ENCODE results near the gene CHSY1.
A peak's percentile ranks its signal among the peaks of the same experiment; 100 is the strongest.

The CHSY1 gene

GRCh38 chr15:101269479-101270223 lies 17.8 kb upstream of the CHSY1 start:
- DNase-seq = no peak

GRCh38 chr15:101267320-101268104 lies 15.7 kb upstream of the CHSY1 start:
- DNase-seq = no peak

- no peak for DNase-seq
Measured at GRCh38 chr15:101266787-101267186, 14.9 kb upstream of the CHSY1 start.

GRCh38 chr15:101266034-101266433 lies 14.2 kb upstream of the CHSY1 start:
- DNase-seq = no peak

- no peak for DNase-seq
Measured at GRCh38 chr15:101264911-101265641, 13.2 kb upstream of the CHSY1 start.

DNA sequence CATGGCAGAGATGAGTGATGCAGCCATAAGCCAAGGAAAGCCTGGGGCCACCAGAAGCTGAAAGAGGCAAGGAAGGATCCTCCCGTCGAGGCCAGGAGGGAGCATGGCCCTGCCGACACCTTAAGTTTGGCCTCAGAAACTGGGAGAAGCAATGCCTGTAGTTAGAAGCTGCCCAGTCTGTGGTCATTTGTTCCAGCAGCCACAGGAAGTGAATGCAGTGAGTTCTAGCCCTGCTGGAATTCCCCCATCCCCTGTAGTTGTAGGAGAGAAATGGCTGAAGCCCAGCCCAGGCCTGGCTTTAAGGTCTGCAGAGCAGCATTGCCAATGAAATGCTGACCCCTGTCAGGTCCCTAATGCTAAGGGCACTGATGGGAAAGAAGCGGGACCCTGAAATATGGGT lies 12.2 kb upstream of the CHSY1 start:
- no peak for DNase-seq

GRCh38 chr15:101262551-101262950 lies 10.7 kb upstream of the CHSY1 start:
- DNase-seq = no peak

DNA sequence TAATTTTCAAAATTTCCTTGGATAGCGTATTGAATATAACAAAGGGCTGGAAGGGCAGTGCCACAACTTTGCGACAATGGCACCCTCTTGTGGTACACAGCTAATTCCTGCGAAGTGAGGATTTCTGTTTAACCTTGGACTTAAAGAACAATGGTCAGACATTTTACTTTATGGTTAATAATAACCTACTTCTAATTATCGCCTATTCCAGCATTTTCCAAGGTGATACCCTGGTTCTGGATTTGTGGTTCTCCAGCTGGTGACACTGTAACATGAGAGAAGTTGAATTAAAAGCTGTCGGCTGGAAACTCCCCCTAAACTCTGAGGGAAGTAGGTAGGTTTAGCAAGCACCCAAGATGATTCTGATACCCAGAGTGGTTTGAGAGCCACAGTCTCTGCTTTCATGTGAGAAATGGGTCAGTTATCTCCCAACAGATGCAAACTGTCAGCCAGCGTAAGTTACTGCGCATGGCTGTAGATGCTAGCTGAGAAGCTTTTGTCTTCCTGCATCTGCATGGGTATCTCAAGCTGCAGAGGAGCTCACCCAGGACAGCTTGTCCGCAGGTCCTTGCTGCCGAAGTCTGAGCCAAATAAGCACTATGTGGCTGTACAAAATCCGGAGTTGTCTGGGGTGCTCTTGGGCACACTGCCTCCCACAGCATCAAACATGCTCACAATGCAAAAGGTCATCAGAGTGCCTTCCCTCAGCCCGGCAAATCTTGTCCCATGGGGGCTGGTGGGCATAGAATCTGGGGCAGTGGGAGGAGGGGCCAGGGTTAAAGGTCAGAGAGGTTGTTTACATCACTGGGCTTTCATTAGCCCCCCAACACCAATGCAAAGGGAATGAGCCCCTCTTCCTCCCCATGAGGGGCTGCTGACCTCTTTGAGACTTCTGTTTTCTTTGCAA lies 6.6 kb upstream of the CHSY1 start:
- DNase-seq = peak in 4 of 6 experiments; percentile 24 to 72 (median 42)

GRCh38 chr15:101256757-101257156 lies 4.9 kb upstream of the CHSY1 start:
- DNase-seq = no peak

DNA sequence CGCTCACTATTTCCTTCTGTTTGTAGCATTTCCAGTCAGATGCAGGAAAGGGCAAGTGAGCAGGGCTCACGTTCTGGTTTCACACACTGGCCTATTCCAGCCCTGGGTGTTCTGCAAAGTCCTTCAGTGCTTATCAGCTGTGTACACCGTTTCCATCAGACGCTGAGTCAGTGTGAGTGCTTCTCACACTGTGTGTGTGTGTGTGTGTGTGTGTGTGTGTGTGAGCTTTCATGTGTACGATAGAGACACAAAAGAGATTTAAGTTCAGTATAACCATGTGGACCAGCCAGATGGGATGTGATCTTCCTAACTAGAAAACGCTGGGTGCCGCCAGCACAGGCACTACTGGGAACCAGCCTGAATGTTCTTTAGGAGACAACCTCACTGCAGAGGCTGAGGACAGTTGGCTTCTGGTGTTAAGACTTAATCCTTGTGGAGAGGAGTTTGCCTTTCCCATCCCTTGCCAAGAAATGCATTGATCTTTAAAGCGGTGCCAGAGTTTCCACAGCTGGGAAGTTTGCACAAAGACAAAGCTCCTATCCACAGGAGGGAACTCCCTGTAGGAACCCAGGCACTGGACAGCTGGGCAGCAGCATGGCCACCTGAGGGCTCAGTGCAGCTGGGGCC lies 3.9 kb upstream of the CHSY1 start:
- DNase-seq = no peak

GRCh38 chr15:101255051-101255395 lies 3.2 kb upstream of the CHSY1 start:
- no peak for DNase-seq

- DNase-seq = no peak
Measured at GRCh38 chr15:101254157-101255050, 2.6 kb upstream of the CHSY1 start.

DNA sequence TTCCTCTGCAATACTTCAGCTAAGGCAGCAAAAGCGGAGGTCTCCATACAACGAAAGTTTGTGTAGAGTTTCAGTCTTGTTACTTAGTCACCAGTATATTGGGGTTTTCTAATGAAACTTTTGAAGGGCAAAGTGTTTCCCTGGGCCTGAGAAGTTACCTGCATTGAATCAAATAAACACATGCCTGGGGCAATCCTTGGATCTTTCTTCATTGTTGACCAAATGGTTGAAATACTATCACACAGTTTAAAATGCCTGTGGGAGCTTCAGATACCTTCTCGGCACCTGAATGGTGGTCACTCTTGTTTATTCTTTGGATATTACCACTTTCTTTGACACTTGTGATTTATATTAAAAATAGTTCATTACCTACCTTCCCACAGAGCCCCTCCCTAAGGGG lies 988 bp upstream of the CHSY1 start:
- DNase-seq = no peak

GRCh38 chr15:101250873-101251829 lies 697 bp downstream of the CHSY1 start:
- DNase-seq = peak in 5 of 6 experiments; percentile 23 to 75 (median 42)

DNA sequence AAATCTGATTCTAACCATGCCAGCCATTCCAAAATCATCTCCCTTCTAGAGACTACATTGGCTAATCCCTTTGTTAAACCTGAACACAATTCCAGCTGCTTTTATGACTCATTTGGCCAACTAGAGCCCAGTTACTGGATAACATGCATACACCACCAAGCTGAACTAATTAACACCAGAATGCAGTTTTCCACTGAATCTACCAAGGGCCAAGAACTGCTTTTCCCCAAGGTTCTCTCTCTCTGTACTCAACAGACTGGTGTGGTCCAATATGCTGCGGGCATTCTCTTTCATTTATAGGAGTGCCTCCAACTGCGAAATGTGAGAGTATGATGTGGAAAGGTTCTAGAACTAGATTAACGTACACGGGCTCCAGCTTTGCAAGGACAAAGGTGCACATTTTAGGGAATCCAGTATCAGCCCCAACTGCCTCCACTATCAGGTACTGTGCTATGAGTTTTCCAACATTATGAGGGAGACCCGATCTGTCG lies 1.5 kb downstream of the CHSY1 start:
- no peak for DNase-seq

GRCh38 chr15:101248274-101248673 lies 3.6 kb downstream of the CHSY1 start:
- no peak for DNase-seq

GRCh38 chr15:101246824-101247745 lies 4.8 kb downstream of the CHSY1 start:
- no peak for DNase-seq

GRCh38 chr15:101246391-101246790 lies 5.5 kb downstream of the CHSY1 start:
- DNase-seq = no peak

All from stimulated activated naive CD4-positive, alpha-beta T cell (primary cell).